Measurements from ENCODE around the gene ASB18.

The ASB18 gene

GRCh38 chr2:236219411-236219810 lies 44.8 kb downstream of the ASB18 start:
- no peak overlapping the region for H3K4me3 ChIP-seq
- H3K9me3 ChIP-seq, result peaks cover 3% of the 10 kb centered on the region; the same call in 1 of the 2 replicates
- no peaks in the 10 kb centered on the region for H3K36me3 ChIP-seq (replicated peaks)
- no peak for DNase-seq (ENCODE audit: low spot score in 2 of 2)
- in situ Hi-C loops (cut with MboI; ENCODE audit: low sequenced_read_pairs), result no loop called here
- no peaks in the 10 kb centered on the region for H3K27me3 ChIP-seq (ENCODE audit: low read depth)
- H3K4me1 ChIP-seq, result no peaks in the 10 kb centered on the region

GRCh38 chr2:236217926-236218325 lies 46.3 kb downstream of the ASB18 start:
- Histone ChIP-seq H3K27me3 (ENCODE audit: low read depth) (no peaks in the 10 kb centered on the region), H3K9me3 (no peaks in the 10 kb centered on the region)
- no peak for DNase-seq (ENCODE audit: low spot score in 2 of 2)

GRCh38 chr2:236216711-236217110 lies 47.5 kb downstream of the ASB18 start:
- no peaks in the 10 kb centered on the region for H3K27me3 ChIP-seq (ENCODE audit: low read depth)
- H3K4me3 ChIP-seq, result no peak overlapping the region
- DNase-seq (ENCODE audit: low spot score in 2 of 2), result no peak
- no peaks in the 10 kb centered on the region for H3K36me3 ChIP-seq (replicated peaks)
- no peaks in the 10 kb centered on the region for H3K9me3 ChIP-seq
- in situ Hi-C loops (cut with MboI; ENCODE audit: low sequenced_read_pairs), result no loop called here
- H3K4me1 ChIP-seq, result no peaks in the 10 kb centered on the region

More at GRCh38 chr2:236217926-236218325, 46.3 kb downstream of the ASB18 start:
- in situ Hi-C loops (cut with MboI; ENCODE audit: low sequenced_read_pairs), result no loop called here
- H3K4me3 ChIP-seq, result no peak overlapping the region
- no peaks in the 10 kb centered on the region for H3K4me1 ChIP-seq
- H3K36me3 ChIP-seq (replicated peaks), result no peaks in the 10 kb centered on the region

GRCh38 chr2:236215761-236216333 lies 48.4 kb downstream of the ASB18 start:
- H3K4me3 ChIP-seq, result no peak overlapping the region
- DNase-seq (ENCODE audit: low spot score in 2 of 2), result no peak
- no peaks in the 10 kb centered on the region for H3K36me3 ChIP-seq (replicated peaks)
- in situ Hi-C loops (cut with MboI; ENCODE audit: low sequenced_read_pairs), result no loop called here
- no peaks in the 10 kb centered on the region for H3K27me3 ChIP-seq (ENCODE audit: low read depth)
- H3K4me1 ChIP-seq, result no peaks in the 10 kb centered on the region
- no peaks in the 10 kb centered on the region for H3K9me3 ChIP-seq

GRCh38 chr2:236215196-236215595 lies 49.0 kb downstream of the ASB18 start:
- H3K4me3 ChIP-seq, result no peak overlapping the region
- H3K27me3 ChIP-seq (ENCODE audit: low read depth), result no peaks in the 10 kb centered on the region
- in situ Hi-C loops (cut with MboI; ENCODE audit: low sequenced_read_pairs), result no loop called here
- H3K36me3 ChIP-seq (replicated peaks), result no peaks in the 10 kb centered on the region
- no peaks in the 10 kb centered on the region for H3K4me1 ChIP-seq
- no peaks in the 10 kb centered on the region for H3K9me3 ChIP-seq
- no peak for DNase-seq (ENCODE audit: low spot score in 2 of 2)

GRCh38 chr2:236214376-236214995 lies 49.7 kb downstream of the ASB18 start:
- H3K4me1 ChIP-seq, result no peaks in the 10 kb centered on the region
- no peaks in the 10 kb centered on the region for H3K36me3 ChIP-seq (replicated peaks)
- in situ Hi-C loops (cut with MboI; ENCODE audit: low sequenced_read_pairs), result no loop called here
- H3K27me3 ChIP-seq (ENCODE audit: low read depth), result no peaks in the 10 kb centered on the region
- DNase-seq (ENCODE audit: low spot score in 2 of 2), result no peak
- H3K4me3 ChIP-seq, result no peak overlapping the region
- no peaks in the 10 kb centered on the region for H3K9me3 ChIP-seq

GRCh38 chr2:236211296-236211695 lies 52.9 kb downstream of the ASB18 start:
- Histone ChIP-seq H3K4me1 (no peaks in the 10 kb centered on the region), H3K4me3 (no peak overlapping the region), H3K27me3 (ENCODE audit: low read depth) (no peaks in the 10 kb centered on the region), H3K36me3 (replicated peaks) (no peaks in the 10 kb centered on the region), H3K9me3 (no peaks in the 10 kb centered on the region)
- in situ Hi-C loops (cut with MboI; ENCODE audit: low sequenced_read_pairs), result no loop called here
- DNase-seq (ENCODE audit: low spot score in 2 of 2), result no peak

- Histone ChIP-seq H3K9me3 (no peaks in the 10 kb centered on the region), H3K4me3 (no peak overlapping the region), H3K4me1 (no peaks in the 10 kb centered on the region), H3K27me3 (ENCODE audit: low read depth) (no peaks in the 10 kb centered on the region), H3K36me3 (replicated peaks) (no peaks in the 10 kb centered on the region)
- no peak for DNase-seq (ENCODE audit: low spot score in 2 of 2)
- in situ Hi-C loops (cut with MboI; ENCODE audit: low sequenced_read_pairs), result no loop called here
Measured at GRCh38 chr2:236210536-236210935, 53.7 kb downstream of the ASB18 start.

GRCh38 chr2:236209996-236210395 lies 54.2 kb downstream of the ASB18 start:
- Histone ChIP-seq H3K9me3 (no peaks in the 10 kb centered on the region), H3K4me1 (no peaks in the 10 kb centered on the region), H3K4me3 (no peak overlapping the region), H3K36me3 (replicated peaks) (no peaks in the 10 kb centered on the region), H3K27me3 (ENCODE audit: low read depth) (no peaks in the 10 kb centered on the region)
- in situ Hi-C loops (cut with MboI; ENCODE audit: low sequenced_read_pairs), result no loop called here
- DNase-seq (ENCODE audit: low spot score in 2 of 2), result no peak

- no peak overlapping the region for H3K4me3 ChIP-seq
- H3K36me3 ChIP-seq (replicated peaks), result no peaks in the 10 kb centered on the region
- in situ Hi-C loops (cut with MboI; ENCODE audit: low sequenced_read_pairs), result no loop called here
- H3K4me1 ChIP-seq, result no peaks in the 10 kb centered on the region
- no peaks in the 10 kb centered on the region for H3K27me3 ChIP-seq (ENCODE audit: low read depth)
- no peaks in the 10 kb centered on the region for H3K9me3 ChIP-seq
- DNase-seq (ENCODE audit: low spot score in 2 of 2), result no peak
Measured at GRCh38 chr2:236209535-236209934, 54.7 kb downstream of the ASB18 start.

GRCh38 chr2:236208019-236208926 lies 55.9 kb downstream of the ASB18 start:
- Histone ChIP-seq H3K27me3 (ENCODE audit: low read depth) (no peaks in the 10 kb centered on the region), H3K36me3 (replicated peaks) (no peaks in the 10 kb centered on the region), H3K4me3 (no peak overlapping the region), H3K9me3 (no peaks in the 10 kb centered on the region), H3K4me1 (no peaks in the 10 kb centered on the region)
- in situ Hi-C loops (cut with MboI; ENCODE audit: low sequenced_read_pairs), result no loop called here
- no peak for DNase-seq (ENCODE audit: low spot score in 2 of 2)

GRCh38 chr2:236207472-236207871 lies 56.7 kb downstream of the ASB18 start:
- Histone ChIP-seq H3K4me1 (no peaks in the 10 kb centered on the region), H3K27me3 (ENCODE audit: low read depth) (no peaks in the 10 kb centered on the region), H3K4me3 (no peak overlapping the region), H3K9me3 (no peaks in the 10 kb centered on the region), H3K36me3 (replicated peaks) (no peaks in the 10 kb centered on the region)
- no peak for DNase-seq (ENCODE audit: low spot score in 2 of 2)
- in situ Hi-C loops (cut with MboI; ENCODE audit: low sequenced_read_pairs), result no loop called here

GRCh38 chr2:236205867-236206645 lies 58.1 kb downstream of the ASB18 start:
- Histone ChIP-seq H3K4me1 (no peaks in the 10 kb centered on the region), H3K4me3 (no peak overlapping the region), H3K27me3 (ENCODE audit: low read depth) (no peaks in the 10 kb centered on the region), H3K36me3 (replicated peaks) (no peaks in the 10 kb centered on the region), H3K9me3 (no peaks in the 10 kb centered on the region)
- in situ Hi-C loops (cut with MboI; ENCODE audit: low sequenced_read_pairs), result no loop called here
- no peak for DNase-seq (ENCODE audit: low spot score in 2 of 2)
